ENCODE data around the gene DNAJB2. TPM values are rescaled to one million over a fixed set of nuclear protein-coding genes. Genes with fewer than 3 reads are reported as not detected.
"Not testable (repeated sequence)": the region's sequence is repeated elsewhere in the genome, so short reads cannot be mapped to it uniquely, and the experiment has no call there.

DNAJB2 gene
- polyA plus RNA-seq, 4 donors, result 73.3 to 89.5 (median 76.2) TPM

DNA sequence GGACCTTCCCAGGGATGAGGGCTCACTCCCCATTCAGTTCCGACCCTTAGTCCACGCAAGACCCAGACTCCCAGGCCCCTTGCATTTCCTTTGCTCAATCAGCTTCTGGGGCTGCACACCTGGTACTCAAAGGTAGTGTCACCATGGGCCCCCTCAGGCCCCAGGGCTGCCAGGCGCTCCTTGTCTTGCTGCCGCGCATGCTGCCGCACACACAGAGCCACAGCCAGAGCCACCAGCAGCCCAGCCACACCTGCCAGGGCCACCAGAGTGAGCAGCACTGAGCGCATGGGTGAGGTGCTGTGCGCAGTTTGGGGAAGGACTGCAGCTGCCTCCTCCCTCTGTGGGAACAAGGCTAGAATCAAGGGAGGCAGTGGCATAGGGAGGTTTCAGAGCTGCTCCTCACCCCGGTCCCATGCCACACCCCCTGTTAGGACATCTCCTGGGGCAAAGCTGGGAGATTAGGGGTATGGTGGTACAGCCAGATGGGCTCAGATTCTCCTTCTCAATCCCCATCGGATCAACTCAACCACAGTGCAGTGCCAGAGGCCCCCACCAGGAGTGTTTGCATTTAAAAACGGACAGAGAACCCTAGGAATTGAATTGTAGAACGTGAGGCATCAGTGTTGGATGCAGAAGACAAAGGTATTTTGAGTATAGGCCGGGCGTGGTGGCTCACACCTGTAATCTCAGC lies 18.7 kb downstream of the DNAJB2 start:
- DNase-seq (ENCODE audit: low read depth in 4 of 4, low spot score in 3 of 4), result no peak

GRCh38 chr2:219298759-219299371 lies 19.7 kb downstream of the DNAJB2 start:
- DNase-seq (ENCODE audit: low read depth in 4 of 4, low spot score in 3 of 4), result peak in 1 of 4 donors; percentile 77

GRCh38 chr2:219299372-219299760 lies 20.2 kb downstream of the DNAJB2 start:
- no peak for DNase-seq (ENCODE audit: low read depth in 4 of 4, low spot score in 3 of 4)

DNA sequence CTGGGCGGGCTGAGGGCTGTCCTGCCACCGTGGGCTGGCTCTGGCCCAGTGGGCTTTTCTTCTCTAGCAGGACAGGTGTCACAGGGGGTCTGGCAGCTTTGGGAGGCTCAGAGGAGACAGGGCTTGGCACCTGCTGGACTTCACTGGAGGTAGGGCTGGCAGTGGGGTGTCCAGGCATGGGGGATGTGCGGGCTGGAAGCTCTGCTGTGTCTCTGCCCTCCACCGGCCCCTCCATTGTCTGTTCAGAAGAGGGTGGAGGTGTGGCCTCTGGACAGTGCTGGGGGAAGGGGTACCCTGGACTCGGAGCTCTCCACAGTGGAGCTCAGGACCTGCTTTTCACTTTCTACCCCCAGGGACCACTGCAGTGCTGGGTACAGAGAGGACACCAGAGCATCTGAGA lies 20.9 kb downstream of the DNAJB2 start:
- DNase-seq (ENCODE audit: low read depth in 4 of 4, low spot score in 3 of 4), result no peak

GRCh38 chr2:219302412-219302968 lies 23.3 kb downstream of the DNAJB2 start:
- no peak for DNase-seq (ENCODE audit: low read depth in 4 of 4, low spot score in 3 of 4)

DNA sequence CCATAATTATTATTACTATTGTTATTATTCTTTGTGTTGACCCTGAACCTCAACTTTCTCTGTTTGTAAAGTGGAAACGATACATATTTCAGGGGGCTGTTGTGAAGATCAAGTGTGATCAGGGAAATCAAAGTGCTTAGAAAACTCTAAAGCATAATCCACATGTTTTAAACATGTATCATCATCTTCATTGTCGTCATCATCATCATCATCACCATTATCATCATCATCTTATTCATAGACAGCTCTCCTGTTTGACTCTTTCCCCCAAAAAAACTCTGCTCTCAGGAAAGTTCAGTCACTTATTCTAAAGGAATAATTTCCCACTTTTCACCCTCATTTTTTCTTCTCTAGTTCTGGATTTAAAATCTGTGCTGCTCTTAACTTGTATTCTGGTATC lies 25.1 kb downstream of the DNAJB2 start:
- DNase-seq (ENCODE audit: low read depth in 4 of 4, low spot score in 3 of 4), result no peak

DNA sequence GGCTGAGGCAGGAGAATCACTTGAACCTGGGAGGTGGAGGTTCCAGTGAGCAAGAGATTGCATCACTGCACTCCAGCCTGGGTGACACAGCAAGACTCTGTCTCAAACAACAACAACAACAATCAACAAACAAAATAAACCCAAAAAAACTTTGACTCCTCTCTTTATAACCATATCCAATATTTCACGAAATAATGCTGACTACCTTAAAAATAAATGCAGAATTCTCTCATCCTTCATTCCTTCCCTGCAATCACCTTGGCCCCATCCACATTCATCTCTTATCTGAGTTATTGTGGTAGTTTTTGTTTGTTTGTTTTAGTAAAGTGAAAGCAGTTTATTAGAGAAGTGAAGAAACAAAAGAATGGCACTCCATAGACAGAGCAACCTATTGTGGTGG lies 26.9 kb downstream of the DNAJB2 start:
- no peak for DNase-seq (ENCODE audit: low read depth in 4 of 4, low spot score in 3 of 4)

GRCh38 chr2:219308142-219309101 lies 29.3 kb downstream of the DNAJB2 start:
- DNase-seq (ENCODE audit: low read depth in 4 of 4, low spot score in 3 of 4), result peak; percentile 52 to 75 (median 60)

GRCh38 chr2:219309278-219309677 lies 30.1 kb downstream of the DNAJB2 start, which contains the start of gene PTPRN:
Gene PTPRN (minus strand): TSS chr2:219309401. CDS start chr2:219309332, 69 bp downstream.
- DNase-seq (ENCODE audit: low read depth in 4 of 4, low spot score in 3 of 4), result no peak

DNA sequence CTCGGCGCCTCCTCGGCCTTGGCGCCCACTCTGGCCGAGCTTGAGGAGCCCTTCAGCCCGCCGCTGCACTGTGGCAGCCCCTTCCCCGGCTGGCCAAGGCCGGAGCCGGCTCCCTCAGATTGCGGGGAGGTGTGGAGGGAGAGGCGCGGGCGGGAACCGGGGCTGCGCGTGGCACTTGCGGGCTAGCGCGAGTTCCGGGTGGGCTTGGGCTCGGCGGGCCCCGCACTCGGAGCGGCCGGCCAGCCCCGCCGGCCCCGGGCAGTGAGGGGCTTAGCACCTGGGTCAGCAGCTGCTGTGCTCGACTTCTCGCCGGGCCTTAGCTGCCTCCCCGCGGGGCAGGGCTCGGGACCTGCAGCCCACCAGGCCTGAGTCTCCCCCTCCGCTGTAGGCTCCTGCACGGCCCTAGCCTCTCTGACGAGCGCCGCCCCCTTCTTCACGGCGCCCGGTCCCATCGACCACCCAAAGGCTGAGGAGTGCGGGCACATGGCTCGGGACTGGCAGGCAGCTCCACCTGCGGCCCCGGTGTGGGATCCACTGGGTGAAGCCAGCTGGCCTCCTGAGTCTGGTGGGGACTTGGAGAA lies 33.6 kb downstream of the DNAJB2 start:
- not testable (repeated sequence) for DNase-seq (ENCODE audit: low read depth in 4 of 4, low spot score in 3 of 4)

DNA sequence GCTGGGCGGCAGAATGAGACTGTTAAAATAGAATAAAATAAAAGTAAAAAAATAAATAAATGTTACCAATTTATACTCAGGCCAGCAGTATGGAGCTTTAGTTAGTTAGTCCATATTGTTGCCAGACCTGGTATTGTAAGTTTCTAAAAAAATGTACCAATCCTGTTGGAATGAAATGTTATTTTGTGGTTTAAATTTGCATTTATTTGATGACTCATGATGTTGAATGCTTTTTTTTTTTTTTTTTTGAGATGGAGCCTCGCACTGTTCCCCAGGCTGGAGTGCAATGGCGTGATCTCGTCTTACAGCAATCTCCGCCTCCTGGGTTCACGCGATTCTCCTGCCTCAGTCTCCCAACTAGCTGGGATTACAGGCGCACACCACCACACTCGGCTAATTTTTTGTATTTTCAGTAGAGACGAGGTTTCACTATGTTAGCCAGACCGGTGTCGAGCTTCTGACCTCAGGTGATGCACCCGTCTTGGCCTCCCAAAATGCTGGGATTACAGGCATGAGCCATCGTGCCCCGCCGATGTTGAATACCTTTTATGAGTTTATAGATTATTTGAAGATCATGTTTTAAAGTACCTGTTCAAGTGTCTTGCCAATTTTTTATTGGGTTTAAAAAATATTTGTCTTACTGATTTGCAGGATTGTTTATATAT lies 35.8 kb downstream of the DNAJB2 start:
- no peak for DNase-seq (ENCODE audit: low read depth in 4 of 4, low spot score in 3 of 4)

DNA sequence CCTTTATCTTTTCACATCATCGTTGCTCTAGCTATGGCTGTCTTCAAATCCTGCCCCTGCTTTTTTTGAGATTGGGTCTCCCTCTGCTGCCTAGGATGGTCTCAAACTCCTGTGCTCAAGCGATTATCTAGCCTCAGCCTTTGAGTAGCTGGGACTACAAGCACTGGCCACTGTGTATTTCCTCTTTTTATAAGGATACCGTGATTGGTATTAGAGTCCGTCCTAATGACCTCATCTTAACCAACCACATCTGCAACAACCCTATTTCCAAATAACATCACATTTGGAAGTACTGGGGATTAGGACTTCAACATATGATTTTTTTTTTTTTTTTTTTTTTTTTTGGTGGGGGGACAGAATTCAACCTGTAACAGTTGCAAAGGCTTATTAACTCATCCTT lies 44.3 kb downstream of the DNAJB2 start:
- no peak for DNase-seq (ENCODE audit: low read depth in 4 of 4, low spot score in 3 of 4)

GRCh38 chr2:219325136-219325535 lies 46.0 kb downstream of the DNAJB2 start:
- no peak for DNase-seq (ENCODE audit: low read depth in 4 of 4, low spot score in 3 of 4)

- no peak for DNase-seq (ENCODE audit: low read depth in 4 of 4, low spot score in 3 of 4)
Measured at GRCh38 chr2:219325657-219326315, 46.6 kb downstream of the DNAJB2 start.

DNA sequence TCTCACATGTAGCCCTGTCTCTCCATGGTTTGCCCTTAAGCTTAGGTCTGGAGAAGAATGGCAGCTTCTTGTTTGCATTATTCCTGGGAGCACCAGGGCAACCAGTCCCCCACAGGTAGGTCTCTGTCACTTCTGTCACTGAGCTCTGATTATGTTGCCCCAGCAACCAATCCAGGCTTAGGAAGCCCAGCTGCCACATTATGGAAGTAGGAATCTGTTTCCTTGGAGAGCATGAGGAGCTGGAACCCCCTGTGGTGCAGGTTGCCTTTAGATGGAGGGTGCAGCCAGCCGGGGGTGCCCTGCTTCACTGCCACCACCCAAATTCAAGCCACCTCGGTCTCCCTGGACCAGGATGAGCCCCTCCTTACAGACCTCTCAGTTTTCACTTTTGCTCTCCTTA lies 48.6 kb downstream of the DNAJB2 start:
- DNase-seq (ENCODE audit: low read depth in 4 of 4, low spot score in 3 of 4), result no peak

DNA sequence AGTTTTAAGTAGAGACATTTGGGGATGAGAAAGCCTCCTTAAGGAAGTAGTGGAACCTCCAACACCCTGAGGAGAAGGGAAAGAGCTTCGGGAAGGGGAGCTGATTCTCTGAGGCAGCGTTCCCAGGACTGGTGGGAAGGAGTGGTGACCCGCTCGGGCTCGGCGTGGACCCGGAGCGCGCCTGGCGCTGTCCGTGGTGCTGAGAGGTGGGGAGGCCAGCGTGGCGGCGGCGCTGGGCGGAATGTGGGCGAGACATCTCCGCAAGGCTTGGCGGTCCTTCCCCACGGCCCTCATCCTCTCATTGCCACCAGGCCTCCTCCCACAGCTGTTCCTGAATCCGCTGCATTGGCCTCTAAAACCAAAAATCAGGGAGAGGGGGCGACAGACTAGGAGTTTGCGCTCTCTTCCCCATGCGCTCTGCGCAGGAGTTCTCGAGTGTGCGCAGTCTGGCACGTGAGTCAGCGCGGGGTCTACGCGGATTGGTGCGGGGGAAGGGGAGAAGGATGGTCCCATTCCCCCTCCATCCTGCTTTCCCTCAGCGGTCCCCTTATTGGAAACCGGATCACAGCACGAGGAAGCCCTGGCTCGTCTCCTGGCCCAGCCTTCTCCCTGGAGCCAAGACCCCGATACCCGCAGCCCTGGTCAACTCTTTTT lies 52.5 kb downstream of the DNAJB2 start:
- peak; percentile 12 to 53 (median 32) for DNase-seq (ENCODE audit: low read depth in 4 of 4, low spot score in 3 of 4)

DNA sequence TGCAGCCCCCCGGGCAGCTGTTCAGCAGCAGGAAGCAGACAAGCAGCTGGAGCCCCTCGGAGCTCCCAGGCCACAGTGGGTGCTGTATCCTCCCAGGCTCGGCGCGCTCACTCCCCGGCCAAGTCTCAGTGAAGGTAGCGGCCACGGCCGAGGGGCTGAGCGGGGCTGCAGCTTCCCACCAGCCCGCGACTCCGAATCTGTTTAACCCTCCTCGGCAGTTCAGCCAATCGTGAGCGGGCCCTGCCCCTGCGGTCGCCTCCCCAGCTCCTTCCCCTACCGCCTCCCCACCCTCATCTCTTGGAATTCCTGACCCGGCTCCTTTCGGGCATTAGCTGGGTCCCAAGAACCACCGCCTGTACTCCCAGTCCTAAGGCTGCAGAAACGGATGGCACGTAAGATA lies 53.4 kb downstream of the DNAJB2 start, which contains the start of gene RESP18:
TSS of gene RESP18 (minus strand) at position 203 of the 400 bp plus-strand sequence.
- DNase-seq (ENCODE audit: low read depth in 4 of 4, low spot score in 3 of 4), result no peak

- DNase-seq (ENCODE audit: low read depth in 4 of 4, low spot score in 3 of 4), result no peak
Measured at GRCh38 chr2:219334076-219334475, 54.9 kb downstream of the DNAJB2 start.

GRCh38 chr2:219335373-219335786 lies 56.2 kb downstream of the DNAJB2 start:
- DNase-seq (ENCODE audit: low read depth in 4 of 4, low spot score in 3 of 4), result no peak
